Rectal smooth muscle tissue (tissue), 1 donor: ENCODE data around the gene ADAMTS13.

ENCODE experiments used
- H3K27ac ChIP-seq: one replicate; pipeline ENCODE4 v1.7.0; 2013; ENCODE audit warnings: low read depth, low read length, inconsistent platforms
- H3K27me3 ChIP-seq: one replicate; pipeline ENCODE4 v1.7.0; 2013; ENCODE audit warnings: low read length; ENCODE audit not compliant: control insufficient read depth, insufficient read depth
- H3K36me3 ChIP-seq: one replicate; pipeline ENCODE4 v1.7.0; 2013; ENCODE audit warnings: low read length; ENCODE audit not compliant: control insufficient read depth, insufficient read depth
- H3K4me1 ChIP-seq: one replicate; pipeline ENCODE4 v1.7.0; 2013; ENCODE audit warnings: low read length; ENCODE audit not compliant: control insufficient read depth, insufficient read depth
- H3K4me3 ChIP-seq: one replicate; pipeline ENCODE4 v1.7.0; 2013; ENCODE audit warnings: low read length
- H3K9ac ChIP-seq: one replicate; pipeline ENCODE4 v1.7.0; 2013; ENCODE audit warnings: low read length

Gene ADAMTS13

GRCh38 chr9:133485531-133486260, 63.5 kb downstream of the ADAMTS13 start:
- H3K36me3 ChIP-seq = no peaks in the 10 kb centered on the region
- H3K9ac ChIP-seq = no peak overlapping the region
- H3K4me3 ChIP-seq = no peak overlapping the region
- no peaks in the 10 kb centered on the region for H3K4me1 ChIP-seq
- H3K27me3 ChIP-seq = no peaks in the 10 kb centered on the region
- no peak overlapping the region for H3K27ac ChIP-seq

- peaks cover 3% of the 10 kb centered on the region for H3K27me3 ChIP-seq
- H3K27ac ChIP-seq = no peak overlapping the region
- no peaks in the 10 kb centered on the region for H3K4me1 ChIP-seq
- H3K36me3 ChIP-seq = no peaks in the 10 kb centered on the region
- H3K9ac ChIP-seq = no peak overlapping the region
- H3K4me3 ChIP-seq = no peak overlapping the region
Measured at GRCh38 chr9:133487331-133487725, 65.2 kb downstream of the ADAMTS13 start.

DNA sequence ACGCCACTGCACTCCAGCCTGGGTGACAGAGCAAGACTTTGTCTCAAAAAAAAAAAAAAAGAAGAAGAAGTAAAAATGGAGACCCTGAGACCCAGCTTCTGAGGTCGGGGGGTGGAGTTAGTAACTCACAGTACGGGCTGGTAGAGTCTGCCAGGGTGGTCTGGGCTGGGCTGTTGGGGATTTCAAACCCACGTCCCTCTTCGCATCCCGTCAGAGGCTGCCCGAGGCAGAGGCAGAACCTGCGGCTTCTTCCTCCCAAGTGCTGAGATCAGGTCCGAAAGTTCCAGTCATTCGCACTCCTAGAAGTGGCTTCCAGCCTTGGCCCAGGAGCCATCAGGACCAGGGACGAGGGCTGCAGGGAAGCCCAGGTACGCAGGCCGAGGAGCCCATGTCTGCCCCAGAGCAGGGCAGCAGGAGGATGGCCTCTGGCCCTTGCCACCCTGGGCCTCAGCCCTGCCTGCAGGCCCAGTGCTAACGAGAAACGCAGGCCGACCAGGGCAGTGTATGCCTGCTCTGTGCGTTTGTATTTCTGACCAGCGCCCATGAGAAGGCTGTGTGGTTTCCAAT, 66.6 kb downstream of the ADAMTS13 start:
- no peak overlapping the region for H3K9ac ChIP-seq
- no peak overlapping the region for H3K4me3 ChIP-seq
- H3K27ac ChIP-seq = no peak overlapping the region
- no peaks in the 10 kb centered on the region for H3K4me1 ChIP-seq
- peaks cover 3% of the 10 kb centered on the region for H3K27me3 ChIP-seq
- no peaks in the 10 kb centered on the region for H3K36me3 ChIP-seq

- H3K27me3 ChIP-seq = peaks cover 3% of the 10 kb centered on the region
- no peak overlapping the region for H3K27ac ChIP-seq
- H3K4me1 ChIP-seq = no peaks in the 10 kb centered on the region
- H3K9ac ChIP-seq = no peak overlapping the region
- no peaks in the 10 kb centered on the region for H3K36me3 ChIP-seq
- no peak overlapping the region for H3K4me3 ChIP-seq
Measured at GRCh38 chr9:133489253-133490190, 67.4 kb downstream of the ADAMTS13 start.

- Histone ChIP-seq H3K27ac (no peak overlapping the region), H3K27me3 (peaks cover 3% of the 10 kb centered on the region), H3K9ac (no peak overlapping the region), H3K4me3 (no peak overlapping the region), H3K4me1 (no peaks in the 10 kb centered on the region), H3K36me3 (no peaks in the 10 kb centered on the region)
Measured at GRCh38 chr9:133490201-133490681, 68.1 kb downstream of the ADAMTS13 start.

- peaks cover 3% of the 10 kb centered on the region for H3K27me3 ChIP-seq
- no peak overlapping the region for H3K4me3 ChIP-seq
- H3K9ac ChIP-seq = no peak overlapping the region
- no peak overlapping the region for H3K27ac ChIP-seq
- no peaks in the 10 kb centered on the region for H3K4me1 ChIP-seq
- no peaks in the 10 kb centered on the region for H3K36me3 ChIP-seq
Measured at GRCh38 chr9:133490865-133491655, 68.9 kb downstream of the ADAMTS13 start.

GRCh38 chr9:133491656-133491925, 69.4 kb downstream of the ADAMTS13 start:
- H3K27ac ChIP-seq = no peak overlapping the region
- no peak overlapping the region for H3K9ac ChIP-seq
- H3K4me1 ChIP-seq = no peaks in the 10 kb centered on the region
- H3K36me3 ChIP-seq = no peaks in the 10 kb centered on the region
- no peak overlapping the region for H3K4me3 ChIP-seq
- peaks cover 6% of the 10 kb centered on the region for H3K27me3 ChIP-seq

DNA sequence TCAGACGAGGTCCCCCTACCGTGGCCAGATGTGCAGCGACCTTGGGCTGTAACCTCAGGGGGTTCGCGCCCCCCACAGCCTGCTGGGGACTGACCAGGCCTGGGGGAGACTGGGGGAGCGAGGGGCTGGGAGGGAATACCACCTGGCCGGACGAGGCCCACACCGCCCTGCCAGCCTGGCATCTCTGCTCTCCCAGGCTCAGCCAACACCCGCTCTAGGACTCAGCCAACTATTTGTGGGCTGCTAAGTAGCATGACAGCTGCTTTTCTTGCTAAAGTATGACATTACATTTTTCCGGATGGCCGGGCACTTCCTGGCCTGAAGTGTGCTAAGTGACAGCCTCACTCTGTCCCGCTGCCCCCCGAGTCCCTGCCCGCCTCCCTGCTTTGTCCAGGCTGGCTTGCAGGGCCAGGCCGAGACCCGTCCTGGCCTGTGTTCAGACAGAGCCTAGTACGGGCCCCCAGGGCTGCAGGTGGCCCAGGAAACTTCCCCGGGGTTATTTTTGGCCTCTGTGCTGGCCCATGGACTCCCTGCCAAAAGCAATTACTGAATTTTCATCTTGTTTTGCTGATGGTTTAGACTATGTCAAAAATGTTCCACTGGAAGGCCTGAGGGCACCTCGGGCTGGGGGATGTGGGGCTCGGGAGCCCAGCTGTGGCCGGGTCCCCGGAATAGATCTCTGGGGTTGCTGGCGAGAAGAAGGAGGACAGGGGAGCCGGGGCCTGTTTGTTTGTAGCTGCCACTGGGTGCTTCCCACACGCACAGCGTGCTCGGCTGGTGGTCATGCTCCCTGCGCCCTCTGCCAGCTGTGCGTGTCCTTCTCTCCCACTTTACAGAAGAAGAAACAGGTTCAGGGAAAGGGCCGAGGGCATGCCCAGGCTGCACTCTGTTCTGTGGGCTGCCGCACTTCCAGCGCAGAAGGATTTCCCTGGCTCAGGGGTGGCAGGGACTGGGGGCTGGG, 70.2 kb downstream of the ADAMTS13 start:
- Histone ChIP-seq H3K36me3 (no peaks in the 10 kb centered on the region), H3K4me3 (no peak overlapping the region), H3K9ac (no peak overlapping the region), H3K27ac (no peak overlapping the region), H3K27me3 (peaks cover 6% of the 10 kb centered on the region), H3K4me1 (no peaks in the 10 kb centered on the region)

GRCh38 chr9:133493428-133493827, 71.3 kb downstream of the ADAMTS13 start:
- H3K9ac ChIP-seq = no peak overlapping the region
- peaks cover 6% of the 10 kb centered on the region for H3K27me3 ChIP-seq
- H3K4me1 ChIP-seq = no peaks in the 10 kb centered on the region
- H3K4me3 ChIP-seq = no peak overlapping the region
- H3K36me3 ChIP-seq = no peaks in the 10 kb centered on the region
- no peak overlapping the region for H3K27ac ChIP-seq

DNA sequence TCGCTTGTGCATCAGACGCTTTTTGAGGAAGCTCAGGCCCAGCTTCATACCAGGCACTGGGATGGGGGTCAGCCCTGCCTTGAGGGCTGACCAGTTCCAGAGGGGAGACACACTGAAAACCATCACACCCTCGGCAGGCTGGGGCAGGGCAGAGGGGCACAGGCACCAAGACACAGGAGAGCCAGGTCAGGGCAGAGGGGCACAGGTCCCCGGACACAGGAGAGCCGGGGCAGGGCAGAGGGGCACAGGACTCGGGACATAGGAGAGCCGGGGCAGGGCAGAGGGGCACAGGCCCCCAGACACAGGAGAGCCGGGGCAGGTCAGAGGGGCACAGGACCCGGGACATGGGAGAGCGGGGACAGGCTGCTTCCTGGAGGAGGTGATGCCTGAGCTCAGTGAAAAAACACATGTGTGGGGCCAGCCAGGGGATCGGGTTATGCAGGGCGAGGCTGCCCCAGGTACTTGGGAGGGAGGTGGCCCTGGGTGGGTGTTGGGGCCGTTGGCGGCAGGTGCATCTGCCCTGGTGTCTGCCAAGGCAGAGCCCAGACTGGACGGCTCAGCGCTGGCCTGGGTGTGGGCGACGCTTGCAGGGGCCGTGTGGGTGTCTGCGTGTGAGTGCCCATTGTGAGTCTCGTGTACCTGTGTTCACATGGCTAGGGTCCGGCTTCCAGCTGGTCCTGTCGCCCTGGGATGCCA, 71.8 kb downstream of the ADAMTS13 start:
- H3K36me3 ChIP-seq = no peaks in the 10 kb centered on the region
- H3K27ac ChIP-seq = no peak overlapping the region
- H3K27me3 ChIP-seq = peaks cover 6% of the 10 kb centered on the region
- H3K4me3 ChIP-seq = no peak overlapping the region
- H3K9ac ChIP-seq = no peak overlapping the region
- no peaks in the 10 kb centered on the region for H3K4me1 ChIP-seq
